GM19372 (cell line): ENCODE results near the gene ACOX3.
"Not testable (repeated sequence)": the region's sequence is repeated elsewhere in the genome, so short reads cannot be mapped to it uniquely, and the experiment has no call there.

ENCODE experiments used
- ATAC-seq: cut with Tn5 transposase; IDR thresholded peaks from one replicate; pipeline ENCODE4 v1.9.1; 2021; ENCODE audit warnings: mild to moderate bottlenecking, low read depth, moderate library complexity; ENCODE audit not compliant: unreplicated experiment

The ACOX3 gene

DNA sequence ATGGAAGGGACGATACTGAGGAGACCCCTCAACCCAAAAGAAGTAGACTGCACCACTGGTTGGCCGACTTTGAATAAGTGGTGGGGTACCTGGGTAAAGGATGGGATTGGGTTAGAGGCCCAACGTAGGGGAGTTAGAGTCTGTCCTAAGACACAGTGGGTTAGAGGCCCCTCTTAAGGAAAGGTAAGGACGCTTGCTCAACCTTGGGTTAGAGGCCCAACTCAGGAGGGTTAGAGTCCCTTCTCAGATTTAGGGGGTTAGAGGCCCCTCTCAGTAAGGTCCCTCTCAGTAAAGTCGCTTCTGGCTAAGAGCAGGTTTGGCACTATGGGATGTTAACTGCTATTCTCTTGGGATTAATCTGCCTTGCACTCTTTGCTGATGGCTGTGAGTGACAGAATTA lies 81.3 kb downstream of the ACOX3 start:
- ATAC-seq = no peak

DNA sequence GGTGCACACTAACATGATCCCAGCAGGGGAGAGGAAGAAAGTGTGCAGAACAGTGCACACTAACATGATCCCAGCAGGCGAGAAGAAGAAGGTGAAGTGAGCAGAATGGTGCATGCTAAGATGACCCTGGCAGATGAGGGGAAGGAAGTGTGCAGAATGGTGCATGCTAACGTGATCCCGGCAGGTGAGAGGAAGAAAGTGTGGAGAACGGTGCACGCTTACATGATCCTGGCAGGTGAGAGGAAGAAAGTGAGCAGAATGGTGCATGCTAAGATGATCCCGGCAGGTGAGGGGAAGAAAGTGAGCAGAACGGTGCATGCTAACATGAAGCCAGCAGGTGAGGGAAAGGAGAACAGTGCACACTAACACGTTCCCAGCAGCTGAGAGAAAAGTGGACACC lies 83.7 kb downstream of the ACOX3 start:
- no peak for ATAC-seq

DNA sequence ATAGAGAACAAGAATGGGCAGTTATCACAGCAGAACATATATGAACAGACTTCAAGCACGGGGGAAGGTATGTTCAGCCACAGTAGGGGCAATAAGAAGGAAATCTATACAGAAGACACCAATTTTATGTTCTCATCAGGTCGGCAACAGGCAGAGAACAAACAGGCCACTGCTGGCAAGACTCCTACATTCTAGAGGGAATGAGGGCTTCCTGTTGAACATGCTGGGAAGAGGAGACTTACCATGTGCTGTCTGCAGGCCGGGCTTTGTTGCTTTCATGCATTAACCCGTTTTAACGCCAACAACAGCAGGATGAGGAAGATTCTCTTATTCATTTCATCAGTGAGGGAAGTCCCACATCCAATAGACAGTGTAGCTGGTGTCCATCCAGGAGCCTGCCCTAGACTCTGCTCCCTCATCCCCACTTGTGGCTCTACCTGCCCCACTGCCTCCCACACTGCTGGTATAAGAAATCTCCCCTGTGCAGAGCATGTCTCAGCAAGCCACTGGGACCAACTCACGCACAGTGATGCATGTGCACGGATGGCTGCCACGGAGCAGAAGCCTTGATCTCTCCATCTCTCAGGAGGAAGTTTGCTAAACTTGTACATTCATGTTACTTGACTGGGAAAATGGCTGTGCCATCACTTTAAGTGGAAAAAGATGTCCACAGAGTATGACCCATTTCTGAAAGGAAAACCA lies 84.5 kb downstream of the ACOX3 start:
- no peak for ATAC-seq

GRCh38 chr4:8355306-8355705 lies 85.2 kb downstream of the ACOX3 start:
- ATAC-seq = no peak

GRCh38 chr4:8353912-8354453 lies 86.5 kb downstream of the ACOX3 start:
- ATAC-seq = no peak

GRCh38 chr4:8353158-8353669 lies 87.3 kb downstream of the ACOX3 start:
- no peak for ATAC-seq

DNA sequence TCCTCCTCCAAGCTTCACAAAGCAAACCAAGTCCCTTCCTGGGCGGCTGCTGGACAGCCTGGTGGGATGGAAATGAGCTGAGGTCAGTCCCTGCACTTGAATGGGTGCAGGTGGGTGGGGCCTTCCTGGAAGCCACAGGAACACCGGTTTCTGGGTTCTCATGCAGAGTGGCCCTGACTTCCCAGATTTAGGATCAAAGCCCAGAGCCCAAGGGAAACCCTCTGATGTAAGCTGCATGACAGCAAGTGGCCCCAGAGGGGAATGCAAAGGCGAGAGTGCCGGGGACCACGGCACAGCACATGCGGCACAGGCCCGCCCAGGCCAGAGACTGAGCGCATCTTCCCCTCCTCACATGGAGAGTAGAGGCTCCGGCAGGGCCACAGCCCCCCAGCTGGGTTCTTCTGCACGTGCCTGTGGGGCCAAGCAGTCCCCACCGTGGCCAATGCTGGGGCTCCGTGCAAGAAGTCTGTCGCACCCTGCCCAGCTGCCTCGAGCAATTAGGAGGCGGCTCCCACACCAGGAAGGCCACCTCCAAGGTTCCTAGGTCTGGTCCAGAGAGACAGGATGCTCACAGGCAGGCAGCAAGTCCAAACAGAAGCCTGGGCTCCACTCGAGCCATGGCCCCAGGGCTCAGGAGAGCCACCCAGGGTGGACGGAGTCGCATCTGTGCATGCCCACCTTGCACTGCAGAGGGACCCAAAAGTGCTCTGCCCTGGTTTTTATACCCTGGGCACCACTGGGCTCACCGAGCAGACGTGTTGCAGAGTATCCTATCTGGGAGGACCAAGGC lies 88.0 kb downstream of the ACOX3 start:
- no peak for ATAC-seq

- no peak for ATAC-seq
These were observed 88.6 kb downstream of the ACOX3 start for GRCh38 chr4:8351931-8352367.

GRCh38 chr4:8350841-8351461 lies 89.6 kb downstream of the ACOX3 start:
- ATAC-seq = no peak

GRCh38 chr4:8350352-8350751 lies 90.2 kb downstream of the ACOX3 start:
- ATAC-seq = no peak

DNA sequence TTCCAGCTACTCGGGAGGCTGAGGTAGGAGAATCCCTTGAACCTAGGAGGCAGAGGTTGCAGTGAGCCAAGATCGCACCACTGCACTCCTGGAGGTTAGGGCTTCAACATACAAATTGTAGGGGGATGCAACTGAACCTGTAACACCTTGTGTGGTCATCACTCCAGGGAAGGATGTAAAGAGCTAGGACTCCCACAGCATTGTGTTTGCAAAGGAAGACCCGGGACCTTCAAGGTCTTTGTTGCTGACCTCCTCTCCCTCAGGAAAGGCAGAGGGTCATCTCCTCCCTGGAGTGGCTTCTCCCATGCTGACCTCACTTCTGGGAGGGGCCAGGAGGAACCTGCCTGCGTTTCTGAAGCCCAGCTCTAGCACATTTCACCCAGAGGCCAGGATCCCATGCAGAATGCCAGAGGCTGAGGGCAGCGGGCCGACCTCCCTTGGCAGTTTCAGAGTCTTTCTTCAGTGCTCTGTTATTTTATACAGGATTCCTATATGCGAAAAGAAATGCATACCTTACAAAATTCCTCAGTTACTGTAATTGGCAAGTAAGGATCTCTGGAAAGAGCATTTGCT lies 90.8 kb downstream of the ACOX3 start:
- no peak for ATAC-seq

GRCh38 chr4:8349236-8349635 lies 91.3 kb downstream of the ACOX3 start:
- not testable (repeated sequence) for ATAC-seq

- no peak for ATAC-seq
These were observed 92.5 kb downstream of the ACOX3 start for GRCh38 chr4:8348071-8348470.

- ATAC-seq = no peak
These were observed 92.9 kb downstream of the ACOX3 start for GRCh38 chr4:8347660-8348059.

GRCh38 chr4:8346838-8347605 lies 93.5 kb downstream of the ACOX3 start:
- ATAC-seq = no peak

GRCh38 chr4:8345946-8346814 lies 94.3 kb downstream of the ACOX3 start:
- ATAC-seq = no peak

- ATAC-seq = no peak
These were observed 95.2 kb downstream of the ACOX3 start for GRCh38 chr4:8345053-8345945.

DNA sequence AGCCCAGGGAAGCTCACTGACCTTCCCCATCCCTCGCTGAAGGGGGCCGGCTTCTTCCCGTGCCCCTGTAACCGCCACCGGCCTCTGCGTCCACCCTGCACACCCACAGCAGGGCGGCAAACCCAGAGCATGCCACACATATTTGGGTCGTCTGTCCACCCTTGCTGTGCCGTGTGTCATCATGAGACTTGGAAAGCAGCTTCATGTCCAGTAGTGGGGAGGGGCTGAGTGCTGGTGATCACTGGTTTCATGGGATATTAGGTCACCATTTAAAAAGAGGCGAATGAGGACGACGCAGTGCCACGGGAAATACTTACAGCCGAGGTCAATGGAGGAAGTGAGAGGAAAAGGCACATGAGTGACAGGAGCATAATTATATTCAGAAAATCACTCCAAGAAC lies 96.1 kb downstream of the ACOX3 start:
- no peak for ATAC-seq
